IPS-15b (cell line): ENCODE measurements around the gene CCNA2.

Experiments
- H3K27me3 ChIP-seq: one replicate; pipeline ENCODE4 v1.6.1; 2013; ENCODE audit warnings: low read length; ENCODE audit not compliant: control insufficient read depth, insufficient read depth
- H3K36me3 ChIP-seq: one replicate; pipeline ENCODE4 v1.6.1; 2013; ENCODE audit warnings: low read length; ENCODE audit not compliant: control insufficient read depth, insufficient read depth
- H3K4me1 ChIP-seq: one replicate; pipeline ENCODE4 v1.6.1; 2013; ENCODE audit warnings: mild to moderate bottlenecking, low read length; ENCODE audit not compliant: control insufficient read depth, insufficient read depth
- H3K4me3 ChIP-seq: one replicate; pipeline ENCODE4 v1.5.1; 2013; ENCODE audit warnings: low read depth, low read length
- H3K9ac ChIP-seq: one replicate; pipeline ENCODE4 v1.6.1; 2013; ENCODE audit warnings: low read depth, mild to moderate bottlenecking, low read length
- H3K9me3 ChIP-seq: one replicate; pipeline ENCODE4 v1.6.1; 2013; ENCODE audit warnings: mild to moderate bottlenecking, low read length; ENCODE audit not compliant: control insufficient read depth, insufficient read depth

The CCNA2 gene

DNA sequence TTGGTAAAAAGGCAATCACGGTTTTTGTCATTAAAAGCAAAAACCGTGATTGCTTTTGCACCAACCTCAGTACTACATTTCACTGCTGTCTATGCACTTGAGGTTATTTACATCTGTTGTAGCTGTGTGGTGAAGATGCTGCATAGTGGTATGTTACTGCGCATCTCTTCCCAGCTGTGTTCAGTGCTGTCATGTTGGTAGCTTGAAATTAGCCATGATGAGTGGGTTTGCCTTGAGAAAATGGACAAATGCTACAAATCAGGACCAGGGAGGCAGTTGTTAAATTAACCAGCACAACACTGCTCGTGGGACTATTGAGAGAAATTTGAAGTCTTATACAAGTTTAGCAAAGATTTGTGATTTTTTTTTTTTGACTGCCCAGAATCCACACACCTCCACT, 56.5 kb downstream of the CCNA2 start:
- Histone ChIP-seq H3K4me3 (no peak overlapping the region), H3K4me1 (peaks cover 12% of the 10 kb centered on the region), H3K9ac (no peak overlapping the region), H3K36me3 (no peaks in the 10 kb centered on the region), H3K27me3 (peaks cover 63% of the 10 kb centered on the region), H3K9me3 (no peaks in the 10 kb centered on the region)
